HL-60 (cell line): ENCODE data around the gene GRK5.

ENCODE experiments used
- DNase-seq, 2 experiments: peaks; one replicate each; pipeline ENCODE4 v3.0.0-alpha.2; 2010 to 2020; ENCODE audit warnings: low read depth in 1 of 2, low spot score in 1 of 2
- H3K27ac ChIP-seq: fragments of 250-450 bp; sonication (Bioruptor Pico); replicated peaks from 2 replicates; pipeline ENCODE4 v1.5.1; 2020; ENCODE audit warnings: mild to moderate bottlenecking, moderate library complexity
- H3K27me3 ChIP-seq: fragments of 250-450 bp; sonication (Bioruptor Pico); 2 replicates; pipeline ENCODE4 v1.5.1; 2021; ENCODE audit warnings: mild to moderate bottlenecking, moderate library complexity; ENCODE audit not compliant: insufficient read depth, poor library complexity, severe bottlenecking
- H3K4me3 ChIP-seq: replicated peaks from 2 replicates; pipeline ENCODE4 v1.5.1; 2011; ENCODE audit warnings: mild to moderate bottlenecking, control low read depth, low read length; ENCODE audit not compliant: insufficient read depth
- GABPA ChIP-seq: IDR thresholded peaks from 2 replicates; pipeline ENCODE4 v1.6.1; 2012; ENCODE audit warnings: low read depth
- POLR2AphosphoS5 ChIP-seq: IDR thresholded peaks from 2 replicates; pipeline ENCODE4 v1.6.1; 2012; ENCODE audit warnings: low read depth
- SPI1 ChIP-seq: IDR thresholded peaks from 2 replicates; pipeline ENCODE4 v1.6.1; 2012; ENCODE audit warnings: low read depth, mild to moderate bottlenecking, borderline replicate concordance
- TF ChIP-seq, protein P1 (sequence below): IDR thresholded peaks from 2 replicates; pipeline ENCODE4 v1.6.1; 2012; ENCODE audit warnings: low read depth; ENCODE audit not compliant: insufficient replicate concordance
- TF ChIP-seq, protein P2 (sequence below): IDR thresholded peaks from one replicate; pipeline ENCODE4 v1.5.1; 2011; ENCODE audit warnings: low read length, control low read depth, inconsistent platforms; ENCODE audit not compliant: insufficient read depth

Gene GRK5

GRCh38 chr10:119370972-119371703, 163.8 kb downstream of the GRK5 start:
- TF ChIP-seq SPI1 (no peak), GABPA (no peak)
- TF ChIP-seq, protein P1, sequence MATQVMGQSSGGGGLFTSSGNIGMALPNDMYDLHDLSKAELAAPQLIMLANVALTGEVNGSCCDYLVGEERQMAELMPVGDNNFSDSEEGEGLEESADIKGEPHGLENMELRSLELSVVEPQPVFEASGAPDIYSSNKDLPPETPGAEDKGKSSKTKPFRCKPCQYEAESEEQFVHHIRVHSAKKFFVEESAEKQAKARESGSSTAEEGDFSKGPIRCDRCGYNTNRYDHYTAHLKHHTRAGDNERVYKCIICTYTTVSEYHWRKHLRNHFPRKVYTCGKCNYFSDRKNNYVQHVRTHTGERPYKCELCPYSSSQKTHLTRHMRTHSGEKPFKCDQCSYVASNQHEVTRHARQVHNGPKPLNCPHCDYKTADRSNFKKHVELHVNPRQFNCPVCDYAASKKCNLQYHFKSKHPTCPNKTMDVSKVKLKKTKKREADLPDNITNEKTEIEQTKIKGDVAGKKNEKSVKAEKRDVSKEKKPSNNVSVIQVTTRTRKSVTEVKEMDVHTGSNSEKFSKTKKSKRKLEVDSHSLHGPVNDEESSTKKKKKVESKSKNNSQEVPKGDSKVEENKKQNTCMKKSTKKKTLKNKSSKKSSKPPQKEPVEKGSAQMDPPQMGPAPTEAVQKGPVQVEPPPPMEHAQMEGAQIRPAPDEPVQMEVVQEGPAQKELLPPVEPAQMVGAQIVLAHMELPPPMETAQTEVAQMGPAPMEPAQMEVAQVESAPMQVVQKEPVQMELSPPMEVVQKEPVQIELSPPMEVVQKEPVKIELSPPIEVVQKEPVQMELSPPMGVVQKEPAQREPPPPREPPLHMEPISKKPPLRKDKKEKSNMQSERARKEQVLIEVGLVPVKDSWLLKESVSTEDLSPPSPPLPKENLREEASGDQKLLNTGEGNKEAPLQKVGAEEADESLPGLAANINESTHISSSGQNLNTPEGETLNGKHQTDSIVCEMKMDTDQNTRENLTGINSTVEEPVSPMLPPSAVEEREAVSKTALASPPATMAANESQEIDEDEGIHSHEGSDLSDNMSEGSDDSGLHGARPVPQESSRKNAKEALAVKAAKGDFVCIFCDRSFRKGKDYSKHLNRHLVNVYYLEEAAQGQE: no peak
- TF ChIP-seq, protein P2, sequence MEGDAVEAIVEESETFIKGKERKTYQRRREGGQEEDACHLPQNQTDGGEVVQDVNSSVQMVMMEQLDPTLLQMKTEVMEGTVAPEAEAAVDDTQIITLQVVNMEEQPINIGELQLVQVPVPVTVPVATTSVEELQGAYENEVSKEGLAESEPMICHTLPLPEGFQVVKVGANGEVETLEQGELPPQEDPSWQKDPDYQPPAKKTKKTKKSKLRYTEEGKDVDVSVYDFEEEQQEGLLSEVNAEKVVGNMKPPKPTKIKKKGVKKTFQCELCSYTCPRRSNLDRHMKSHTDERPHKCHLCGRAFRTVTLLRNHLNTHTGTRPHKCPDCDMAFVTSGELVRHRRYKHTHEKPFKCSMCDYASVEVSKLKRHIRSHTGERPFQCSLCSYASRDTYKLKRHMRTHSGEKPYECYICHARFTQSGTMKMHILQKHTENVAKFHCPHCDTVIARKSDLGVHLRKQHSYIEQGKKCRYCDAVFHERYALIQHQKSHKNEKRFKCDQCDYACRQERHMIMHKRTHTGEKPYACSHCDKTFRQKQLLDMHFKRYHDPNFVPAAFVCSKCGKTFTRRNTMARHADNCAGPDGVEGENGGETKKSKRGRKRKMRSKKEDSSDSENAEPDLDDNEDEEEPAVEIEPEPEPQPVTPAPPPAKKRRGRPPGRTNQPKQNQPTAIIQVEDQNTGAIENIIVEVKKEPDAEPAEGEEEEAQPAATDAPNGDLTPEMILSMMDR: no peak
- H3K27me3 ChIP-seq: peaks cover 10% of the 10 kb centered on the region
- H3K27ac ChIP-seq: no peak overlapping the region
- H3K4me3 ChIP-seq: no peak overlapping the region
- no peak for DNase-seq

GRCh38 chr10:119371704-119372663, 164.6 kb downstream of the GRK5 start:
- H3K27me3 ChIP-seq: peaks cover 10% of the 10 kb centered on the region
- DNase-seq: no peak

GRCh38 chr10:119373294-119374102, 166.1 kb downstream of the GRK5 start:
- no peak overlapping the region for H3K27ac ChIP-seq
- no peak for DNase-seq
- no peak overlapping the region for H3K4me3 ChIP-seq
- peaks cover 10% of the 10 kb centered on the region for H3K27me3 ChIP-seq
- TF ChIP-seq POLR2AphosphoS5 (no peak), SPI1 (no peak)
- TF ChIP-seq, protein P1: no peak
- TF ChIP-seq, protein P2: no peak

More at GRCh38 chr10:119371704-119372663, 164.6 kb downstream of the GRK5 start:
- Histone ChIP-seq H3K4me3 (no peak overlapping the region), H3K27ac (no peak overlapping the region)
- TF ChIP-seq, protein P1: no peak
